Dendritic cell treated with granulocyte-macrophage colony-stimulating factor and Interleukin-4, amounts not matched to agents 40 ng/mL and 50 ng/mL, for 4 days (primary cell): ENCODE results near the gene TNNC1.

ENCODE experiments used
- H3K27ac Mint-ChIP-seq: one replicate; pipeline ENCODE4 v1.8.0; 2022; ENCODE audit warnings: mild to moderate bottlenecking, mixed read lengths
- H3K27me3 Mint-ChIP-seq: one replicate; pipeline ENCODE4 v1.8.0; 2022; ENCODE audit warnings: mild to moderate bottlenecking, mixed read lengths
- H3K36me3 Mint-ChIP-seq: one replicate; pipeline ENCODE4 v1.8.0; 2022; ENCODE audit warnings: low read depth, mixed read lengths
- H3K4me1 Mint-ChIP-seq: one replicate; pipeline ENCODE4 v1.8.0; 2022; ENCODE audit warnings: low read depth, mixed read lengths
- H3K4me3 Mint-ChIP-seq: one replicate; pipeline ENCODE4 v1.8.0; 2022; ENCODE audit warnings: mild to moderate bottlenecking, moderate library complexity, mixed read lengths
- H3K9me3 Mint-ChIP-seq: one replicate; pipeline ENCODE4 v1.8.0; 2022; ENCODE audit warnings: mixed read lengths
- intact Hi-C: fragments of 100-400 bp; cut with micrococcal nuclease; formaldehyde crosslinking; loops from one replicate; pipeline ENCODE4 v1.15.0; 2022

TNNC1 gene

DNA sequence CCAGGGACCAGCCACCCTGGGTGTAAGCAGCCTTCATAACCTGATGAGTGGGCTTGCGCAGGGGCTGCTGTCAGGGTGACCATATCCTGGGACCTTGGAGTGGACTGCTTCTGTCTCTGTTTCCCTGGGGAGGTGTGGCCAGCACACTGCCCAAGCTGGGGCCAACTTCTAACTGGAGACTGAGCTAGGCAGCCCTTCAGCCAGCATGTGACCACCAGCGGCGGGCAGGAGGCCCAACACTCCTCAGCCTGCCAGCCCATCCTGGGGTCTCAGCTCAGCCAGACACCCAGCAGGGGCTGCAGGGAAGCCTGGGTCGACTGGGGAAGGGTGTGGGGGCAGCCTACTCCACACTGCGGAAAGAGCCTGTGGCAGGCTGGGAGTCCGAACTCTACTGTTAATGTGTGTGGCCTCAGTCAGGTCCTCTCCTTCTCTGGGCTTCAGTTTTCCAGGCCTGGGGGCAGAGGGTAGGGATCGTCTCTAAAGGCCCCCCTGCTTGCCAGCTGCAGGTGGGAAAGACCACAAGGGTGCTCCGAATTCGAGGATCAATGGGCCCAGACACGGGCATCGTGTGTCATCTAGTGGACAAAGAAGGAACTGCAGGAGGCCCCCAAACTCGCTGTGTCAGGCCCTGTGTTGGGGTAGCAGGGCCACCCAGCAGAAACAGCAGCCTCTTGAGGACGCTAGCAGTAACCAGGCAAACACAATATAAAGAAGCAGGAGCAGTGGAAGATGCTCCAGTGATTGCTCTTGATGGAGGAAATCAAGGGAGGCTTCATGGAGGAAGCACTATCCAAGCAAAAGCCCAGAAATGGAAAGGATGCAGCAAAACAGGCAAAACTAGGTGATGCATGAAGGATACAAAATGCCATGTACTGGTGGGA lies 7.0 kb downstream of the TNNC1 start:
- H3K4me3 Mint-ChIP-seq = no peak overlapping the region
- H3K4me1 Mint-ChIP-seq = peaks cover 32% of the 10 kb centered on the region
- H3K27me3 Mint-ChIP-seq = peaks cover 29% of the 10 kb centered on the region
- no peaks in the 10 kb centered on the region for H3K36me3 Mint-ChIP-seq
- no peak overlapping the region for H3K27ac Mint-ChIP-seq
- no peaks in the 10 kb centered on the region for H3K9me3 Mint-ChIP-seq
- intact Hi-C loops = loop anchor here (1.0 kb wide), 1 partner anchor 19 kb away; no protein-coding TSS in a partner anchor

DNA sequence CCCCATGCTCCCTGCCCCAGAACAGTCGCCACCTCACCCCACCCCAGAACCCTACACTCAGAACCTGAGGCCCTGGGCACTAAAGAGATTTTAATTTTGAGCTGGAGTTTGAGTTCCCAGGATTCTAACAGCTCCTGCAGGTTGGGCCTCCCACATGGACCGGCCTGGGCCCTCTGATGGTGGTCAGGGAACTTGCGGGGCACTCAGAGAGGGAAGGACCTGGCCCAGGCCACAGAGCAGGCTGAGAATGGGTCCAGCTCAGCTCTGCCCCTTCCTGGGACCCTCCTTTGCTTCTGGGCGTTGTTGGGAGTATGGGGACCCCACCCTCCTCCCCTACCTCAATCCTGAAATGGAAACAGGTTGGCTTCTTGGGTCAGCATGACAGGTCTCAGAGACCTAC lies 7.8 kb downstream of the TNNC1 start:
- no peak overlapping the region for H3K4me3 Mint-ChIP-seq
- H3K9me3 Mint-ChIP-seq = no peaks in the 10 kb centered on the region
- no peaks in the 10 kb centered on the region for H3K36me3 Mint-ChIP-seq
- peaks cover 27% of the 10 kb centered on the region for H3K27me3 Mint-ChIP-seq
- intact Hi-C loops = no loop called here
- peaks cover 32% of the 10 kb centered on the region for H3K4me1 Mint-ChIP-seq
- no peak overlapping the region for H3K27ac Mint-ChIP-seq

- H3K4me1 Mint-ChIP-seq = peaks cover 31% of the 10 kb centered on the region
- H3K4me3 Mint-ChIP-seq = no peak within 1 kb of the TSS
- H3K27ac Mint-ChIP-seq = no peak within 1 kb of the TSS
- no peaks in the 10 kb centered on the region for H3K36me3 Mint-ChIP-seq
- intact Hi-C loops = no loop called here
- no peaks in the 10 kb centered on the region for H3K9me3 Mint-ChIP-seq
- H3K27me3 Mint-ChIP-seq = peaks cover 27% of the 10 kb centered on the region
Measured at GRCh38 chr3:52444860-52445793, 8.7 kb downstream of the TNNC1 start, which contains the start of gene SEMA3G. Gene SEMA3G (minus strand): TSS chr3:52445103. CDS start chr3:52445027, 76 bp downstream.

GRCh38 chr3:52443791-52444687 lies 9.8 kb downstream of the TNNC1 start:
- H3K4me1 Mint-ChIP-seq = peaks cover 25% of the 10 kb centered on the region
- H3K27ac Mint-ChIP-seq = no peak overlapping the region
- H3K36me3 Mint-ChIP-seq = no peaks in the 10 kb centered on the region
- no peak overlapping the region for H3K4me3 Mint-ChIP-seq
- peaks cover 29% of the 10 kb centered on the region for H3K27me3 Mint-ChIP-seq
- H3K9me3 Mint-ChIP-seq = no peaks in the 10 kb centered on the region
- intact Hi-C loops = no loop called here

- intact Hi-C loops = no loop called here
- peaks cover 27% of the 10 kb centered on the region for H3K27me3 Mint-ChIP-seq
- peaks cover 25% of the 10 kb centered on the region for H3K4me1 Mint-ChIP-seq
- no peak overlapping the region for H3K27ac Mint-ChIP-seq
- H3K4me3 Mint-ChIP-seq = no peak overlapping the region
- H3K36me3 Mint-ChIP-seq = no peaks in the 10 kb centered on the region
- H3K9me3 Mint-ChIP-seq = no peaks in the 10 kb centered on the region
Measured at GRCh38 chr3:52443268-52443610, 10.6 kb downstream of the TNNC1 start.

GRCh38 chr3:52442409-52443267 lies 11.2 kb downstream of the TNNC1 start:
- Mint-ChIP-seq H3K27ac (no peak overlapping the region), H3K36me3 (no peaks in the 10 kb centered on the region), H3K9me3 (no peaks in the 10 kb centered on the region), H3K4me3 (no peak overlapping the region), H3K4me1 (peaks cover 25% of the 10 kb centered on the region), H3K27me3 (peaks cover 25% of the 10 kb centered on the region)
- intact Hi-C loops = no loop called here

GRCh38 chr3:52441772-52442332 lies 12.0 kb downstream of the TNNC1 start:
- intact Hi-C loops = no loop called here
- no peaks in the 10 kb centered on the region for H3K36me3 Mint-ChIP-seq
- peaks cover 26% of the 10 kb centered on the region for H3K4me1 Mint-ChIP-seq

DNA sequence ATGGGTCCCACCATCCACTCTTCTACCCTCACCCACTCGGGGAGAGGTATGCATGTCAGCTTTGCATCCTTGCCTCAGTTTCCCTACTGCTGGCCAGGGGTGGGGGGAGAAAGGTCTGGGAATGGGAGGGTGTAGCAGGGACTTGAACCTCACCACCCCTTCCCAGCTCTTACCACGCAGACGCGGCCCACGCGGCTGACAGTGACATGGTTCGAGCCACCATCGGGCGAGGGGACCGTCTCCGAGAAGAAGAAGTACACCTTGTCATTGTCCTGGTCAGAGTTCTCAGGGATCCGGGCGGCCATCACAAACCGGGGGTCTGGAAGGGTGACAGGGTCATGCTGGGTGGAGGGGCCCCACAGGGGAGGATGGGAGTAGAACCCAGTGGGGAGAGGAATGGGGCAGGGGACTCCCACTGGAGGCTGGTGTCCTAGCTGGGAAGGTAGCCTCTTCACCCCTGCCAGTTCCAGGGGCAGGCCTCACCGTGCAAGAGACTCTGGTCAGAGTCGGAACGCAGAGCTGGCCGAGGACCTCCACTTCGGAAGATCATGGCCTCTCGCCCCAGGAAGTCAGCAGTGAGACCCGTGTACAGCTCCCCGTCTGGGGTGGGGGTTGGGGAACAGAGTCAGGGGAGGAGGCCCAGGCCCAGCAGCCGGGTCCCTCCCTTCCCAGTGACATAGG lies 12.6 kb downstream of the TNNC1 start:
- no peaks in the 10 kb centered on the region for H3K36me3 Mint-ChIP-seq
- intact Hi-C loops = no loop called here
- no peaks in the 10 kb centered on the region for H3K9me3 Mint-ChIP-seq
- H3K4me3 Mint-ChIP-seq = no peak overlapping the region
- H3K4me1 Mint-ChIP-seq = peaks cover 26% of the 10 kb centered on the region
- peaks cover 20% of the 10 kb centered on the region for H3K27me3 Mint-ChIP-seq
- H3K27ac Mint-ChIP-seq = no peak overlapping the region

More at GRCh38 chr3:52441772-52442332, 12.0 kb downstream of the TNNC1 start:
- no peak overlapping the region for H3K27ac Mint-ChIP-seq
- no peak overlapping the region for H3K4me3 Mint-ChIP-seq
- H3K27me3 Mint-ChIP-seq = peaks cover 22% of the 10 kb centered on the region
- H3K9me3 Mint-ChIP-seq = no peaks in the 10 kb centered on the region

GRCh38 chr3:52440671-52441070 lies 13.2 kb downstream of the TNNC1 start:
- peaks cover 20% of the 10 kb centered on the region for H3K27me3 Mint-ChIP-seq
- H3K9me3 Mint-ChIP-seq = no peaks in the 10 kb centered on the region
- H3K27ac Mint-ChIP-seq = no peak overlapping the region
- H3K4me1 Mint-ChIP-seq = peaks cover 32% of the 10 kb centered on the region
- no peaks in the 10 kb centered on the region for H3K36me3 Mint-ChIP-seq
- intact Hi-C loops = no loop called here
- H3K4me3 Mint-ChIP-seq = no peak overlapping the region

GRCh38 chr3:52440249-52440551 lies 13.6 kb downstream of the TNNC1 start:
- no peak overlapping the region for H3K27ac Mint-ChIP-seq
- intact Hi-C loops = no loop called here
- no peaks in the 10 kb centered on the region for H3K9me3 Mint-ChIP-seq
- H3K4me3 Mint-ChIP-seq = no peak overlapping the region
- H3K36me3 Mint-ChIP-seq = no peaks in the 10 kb centered on the region
- H3K27me3 Mint-ChIP-seq = peaks cover 21% of the 10 kb centered on the region
- peaks cover 33% of the 10 kb centered on the region for H3K4me1 Mint-ChIP-seq

GRCh38 chr3:52439426-52440248 lies 14.2 kb downstream of the TNNC1 start:
- Mint-ChIP-seq H3K4me3 (no peak overlapping the region), H3K4me1 (peaks cover 29% of the 10 kb centered on the region), H3K27me3 (peaks cover 23% of the 10 kb centered on the region), H3K27ac (no peak overlapping the region), H3K36me3 (no peaks in the 10 kb centered on the region), H3K9me3 (no peaks in the 10 kb centered on the region)
- intact Hi-C loops = no loop called here
